GM12801 (cell line): Measurements from ENCODE around the gene SPIB.

Experiments
- CTCF ChIP-seq: IDR thresholded peaks from one replicate; pipeline ENCODE4 v1.5.1; 2011; ENCODE audit warnings: control low read depth; ENCODE audit not compliant: insufficient read length; ENCODE audit errors: extremely low read depth

SPIB gene

GRCh38 chr19:50468818-50469217 is 50.1 kb downstream of the SPIB start:
- no peak for TF ChIP-seq CTCF

- no peak for TF ChIP-seq CTCF
These were observed 56.4 kb downstream of the SPIB start for GRCh38 chr19:50475101-50475568.

GRCh38 chr19:50475736-50476223 is 57.0 kb downstream of the SPIB start:
- no peak for TF ChIP-seq CTCF

GRCh38 chr19:50476224-50476906 is 57.6 kb downstream of the SPIB start, which contains the start of the genes EMC10 and GARIN5A:
EMC10 (plus strand) TSS chr19:50476507; CDS start chr19:50476545, 38 bp downstream.
GARIN5A (minus strand) TSS chr19:50476848; CDS start chr19:50476388, 460 bp downstream.
- TF ChIP-seq CTCF, result no peak

- TF ChIP-seq CTCF, result no peak
These were observed 58.1 kb downstream of the SPIB start for GRCh38 chr19:50476907-50477238.

GRCh38 chr19:50477751-50478515 is 59.2 kb downstream of the SPIB start:
- no peak for TF ChIP-seq CTCF

- TF ChIP-seq CTCF, result no peak
These were observed 60.4 kb downstream of the SPIB start for GRCh38 chr19:50478901-50479715.
